Thyroid gland (tissue), 4 donors: ENCODE data around the gene MEOX1. TPM values are rescaled to one million over a fixed set of nuclear protein-coding genes. Genes with fewer than 3 reads are reported as not detected.

Source experiments
- DNase-seq, 2 donors: peaks; one replicate each; pipeline ENCODE4 v3.0.0-alpha.2; 2019
- H3K27ac ChIP-seq, 3 donors: fragments of 200-600 bp; sonication (generic); 1 replicate in 2 of 3; 2 replicates in 1 of 3; pipeline ENCODE4 v1.5.1; 2016 to 2019; ENCODE audit warnings: mild to moderate bottlenecking in 1 of 3, moderate library complexity in 1 of 3
- H3K27me3 ChIP-seq: fragments of 200-600 bp; sonication (generic); one replicate; pipeline ENCODE4 v1.5.1; 2019
- H3K36me3 ChIP-seq, 2 donors: fragments of 200-600 bp; sonication (generic); one replicate each; pipeline ENCODE4 v1.5.1; 2016 to 2019
- H3K4me1 ChIP-seq, 2 donors: fragments of 200-600 bp; sonication (generic); one replicate each; pipeline ENCODE4 v1.5.1; 2017 to 2019
- H3K4me3 ChIP-seq, 3 donors: fragments of 200-600 bp; sonication (generic); replicated peaks in 1 of 3; 1 replicate in 2 of 3; 2 replicates in 1 of 3; pipeline ENCODE4 v1.5.1; 2016; ENCODE audit warnings: mild to moderate bottlenecking in 1 of 3
- H3K9me3 ChIP-seq: fragments of 200-600 bp; sonication (generic); one replicate; pipeline ENCODE4 v1.5.1; 2017
- POLR2A ChIP-seq, 2 donors: fragments of 450-650 bp; IDR thresholded peaks; one replicate each; pipeline ENCODE4 v1.6.1; 2017; ENCODE audit warnings: antibody characterized with exemption in 2 of 2, mild to moderate bottlenecking in 2 of 2, moderate library complexity in 1 of 2
- WGBS, 2 donors: methylation state at CpG; one replicate each; pipeline ENCODE4 v1.1.5; 2017; 5-methylcytosine and 5-hydroxymethylcytosine counted together
- intact Hi-C: fragments of 100-400 bp; cut with DNase I; formaldehyde crosslinking; loops from one replicate; pipeline ENCODE4 v1.15.1; 2023
- total RNA-seq, 4 donors: library from RNA; depleted of rRNA; stranded (reverse); fragments of >200 nt; gene quantifications; one replicate each; pipeline ENCODE4 v1.2.3, GENCODE V29; 2016
- TF ChIP-seq, protein P1 (sequence below), 6 experiments: fragments of 200-600 bp in 3 of 6; fragments of 450-650 bp in 3 of 6; sonication (generic) in 3 of 6; IDR thresholded peaks; one replicate each; pipeline ENCODE4 v1.5.1; 2016 to 2019; ENCODE audit warnings: antibody characterized with exemption in 6 of 6, mild to moderate bottlenecking in 2 of 6, inconsistent platforms in 1 of 6, moderate library complexity in 1 of 6

Gene MEOX1
- total RNA-seq, 4 donors from 2014 or later, result 1.1 to 1.9 (median 1.4) TPM; not detected in 1

DNA sequence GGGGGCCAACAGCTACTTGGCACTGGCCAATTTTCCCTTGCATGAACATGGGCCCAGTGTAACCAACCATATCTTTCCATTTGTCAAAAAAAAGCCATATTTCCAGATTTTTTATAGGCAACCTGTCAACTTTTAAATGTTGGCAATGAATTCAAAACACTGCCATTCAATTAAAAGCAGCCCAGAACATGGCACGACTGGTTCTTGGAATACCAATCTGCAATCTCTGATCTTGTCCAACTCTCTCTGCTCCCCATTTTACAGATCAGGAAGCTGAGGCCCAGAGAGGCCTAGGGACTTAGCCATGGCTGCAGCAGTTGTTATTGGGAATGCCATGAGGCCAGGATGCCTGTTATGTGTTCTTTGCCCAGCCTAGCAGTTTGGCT is 8.9 kb upstream of the MEOX1 start:
- H3K27me3 ChIP-seq, result no peaks in the 10 kb centered on the region
- TF ChIP-seq POLR2A (IDR thresholded peaks at IDR 0.05), result no peak
- TF ChIP-seq, protein P1, sequence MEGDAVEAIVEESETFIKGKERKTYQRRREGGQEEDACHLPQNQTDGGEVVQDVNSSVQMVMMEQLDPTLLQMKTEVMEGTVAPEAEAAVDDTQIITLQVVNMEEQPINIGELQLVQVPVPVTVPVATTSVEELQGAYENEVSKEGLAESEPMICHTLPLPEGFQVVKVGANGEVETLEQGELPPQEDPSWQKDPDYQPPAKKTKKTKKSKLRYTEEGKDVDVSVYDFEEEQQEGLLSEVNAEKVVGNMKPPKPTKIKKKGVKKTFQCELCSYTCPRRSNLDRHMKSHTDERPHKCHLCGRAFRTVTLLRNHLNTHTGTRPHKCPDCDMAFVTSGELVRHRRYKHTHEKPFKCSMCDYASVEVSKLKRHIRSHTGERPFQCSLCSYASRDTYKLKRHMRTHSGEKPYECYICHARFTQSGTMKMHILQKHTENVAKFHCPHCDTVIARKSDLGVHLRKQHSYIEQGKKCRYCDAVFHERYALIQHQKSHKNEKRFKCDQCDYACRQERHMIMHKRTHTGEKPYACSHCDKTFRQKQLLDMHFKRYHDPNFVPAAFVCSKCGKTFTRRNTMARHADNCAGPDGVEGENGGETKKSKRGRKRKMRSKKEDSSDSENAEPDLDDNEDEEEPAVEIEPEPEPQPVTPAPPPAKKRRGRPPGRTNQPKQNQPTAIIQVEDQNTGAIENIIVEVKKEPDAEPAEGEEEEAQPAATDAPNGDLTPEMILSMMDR (IDR thresholded peaks at IDR 0.05), result no peak
- intact Hi-C loops, result no loop called here
- H3K4me1 ChIP-seq, result peaks cover 0 to 19% of the 10 kb centered on the region in 2 donors
- 75 to 95% methylated on average over 1 of the region's 1 CpG for WGBS, 2 donors
- no peak overlapping the region for H3K4me3 ChIP-seq
- no peak overlapping the region for H3K27ac ChIP-seq
- DNase-seq, result no peak
- H3K9me3 ChIP-seq, result no peaks in the 10 kb centered on the region
- H3K36me3 ChIP-seq, result no peaks in the 10 kb centered on the region

DNA sequence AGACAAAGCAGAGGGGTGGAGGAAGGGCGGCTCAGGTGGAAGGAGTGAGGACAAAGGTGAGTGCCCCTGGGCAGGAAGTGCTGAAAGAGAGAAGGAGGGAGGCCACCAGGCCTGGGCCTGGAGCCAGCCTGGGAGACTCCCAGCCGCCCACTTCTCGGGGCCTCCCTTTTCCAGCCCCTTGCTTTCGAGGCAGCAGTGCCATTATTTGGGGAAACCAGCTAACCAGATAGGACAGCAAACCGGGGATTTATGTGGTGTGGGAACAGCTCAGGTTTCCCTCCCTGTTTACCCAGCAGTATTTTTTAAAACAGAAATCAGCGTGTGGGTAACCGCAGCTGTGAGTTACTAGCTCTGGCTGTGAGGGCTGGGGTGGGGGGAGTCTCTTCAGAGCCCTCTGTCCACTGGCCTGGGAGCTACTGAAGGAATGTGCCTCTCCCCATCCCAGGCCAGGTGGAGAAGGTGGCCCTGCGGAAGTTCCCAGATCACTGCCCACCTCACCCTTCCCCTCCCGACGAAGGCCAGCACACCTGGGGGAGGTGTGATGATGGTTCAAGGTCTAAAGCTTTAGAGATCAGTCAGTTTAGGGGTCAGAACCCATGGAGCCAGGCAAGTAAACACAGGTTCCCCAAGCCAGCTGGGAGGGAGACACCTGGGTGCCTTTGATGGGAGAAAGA is 8.4 kb upstream of the MEOX1 start:
- intact Hi-C loops, result no loop called here
- TF ChIP-seq, protein P1 (IDR thresholded peaks at IDR 0.05), result no peak
- TF ChIP-seq POLR2A (IDR thresholded peaks at IDR 0.05), result no peak
- H3K27ac ChIP-seq, result no peak overlapping the region

DNA sequence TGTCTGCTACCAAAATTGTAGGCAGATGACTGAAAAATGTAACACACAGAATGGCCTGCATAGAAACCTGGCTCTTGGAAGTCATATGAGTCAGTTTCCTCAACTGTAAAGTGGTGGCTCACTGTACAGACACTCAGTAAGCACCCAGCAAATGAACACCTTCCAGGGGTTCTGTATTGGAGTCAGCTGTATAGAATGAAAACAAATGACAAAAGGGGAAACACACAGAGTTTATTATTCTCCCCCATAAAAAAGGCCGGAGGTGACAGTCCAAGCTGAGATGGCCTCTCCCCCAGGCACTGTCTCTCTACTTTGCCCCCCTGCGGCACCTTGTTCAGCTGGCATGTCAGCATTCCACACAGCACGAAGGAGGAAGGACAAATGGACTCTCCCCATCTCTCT is 6.2 kb upstream of the MEOX1 start:
- Histone ChIP-seq H3K27me3 (no peaks in the 10 kb centered on the region), H3K36me3 (no peaks in the 10 kb centered on the region), H3K9me3 (no peaks in the 10 kb centered on the region), H3K4me3 (no peak overlapping the region), H3K27ac (no peak overlapping the region), H3K4me1 (peaks cover 0 to 15% of the 10 kb centered on the region in 2 donors)
- 79 to 87% methylated on average over 3 of the region's 3 CpGs for WGBS, 2 donors
- TF ChIP-seq, protein P1 (IDR thresholded peaks at IDR 0.05), result no peak
- TF ChIP-seq POLR2A (IDR thresholded peaks at IDR 0.05), result no peak
- intact Hi-C loops, result no loop called here
- DNase-seq, result no peak

More for the DNA sequence above, 8.4 kb upstream of the MEOX1 start:
- H3K4me3 ChIP-seq, result no peak overlapping the region
- WGBS, 2 donors, result 53 to 77% methylated on average over 7 to 8 of the region's 10 CpGs
- no peaks in the 10 kb centered on the region for H3K27me3 ChIP-seq
- DNase-seq, result peak; percentile 28 to 38
- H3K4me1 ChIP-seq, result peaks cover 0 to 19% of the 10 kb centered on the region in 2 donors
- no peaks in the 10 kb centered on the region for H3K9me3 ChIP-seq
- H3K36me3 ChIP-seq, result no peaks in the 10 kb centered on the region

DNA sequence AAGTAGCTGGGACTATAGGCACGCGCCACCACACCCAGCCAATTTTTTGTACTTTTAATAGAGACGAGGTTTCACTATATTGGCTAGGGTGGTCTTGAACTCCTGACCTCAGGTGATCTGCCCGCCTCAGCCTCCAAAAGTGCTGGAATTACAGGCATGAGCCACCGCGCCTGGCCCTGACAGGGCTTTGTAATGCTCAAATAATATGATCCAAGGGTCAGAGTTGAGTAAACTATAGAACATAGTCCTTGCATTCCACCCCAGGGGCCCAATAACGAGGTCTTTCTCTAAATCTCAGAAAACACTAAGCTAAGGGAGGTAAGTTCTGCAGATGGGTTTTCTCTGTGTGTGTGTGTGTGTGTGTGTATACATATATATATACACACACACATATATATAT is 5.8 kb upstream of the MEOX1 start:
- intact Hi-C loops, result no loop called here
- 90 to 92% methylated on average over 7 of the region's 7 CpGs for whole genome bisulfite sequencing, 2 donors
- H3K4me3 ChIP-seq, result no peak overlapping the region
- H3K27ac ChIP-seq, result no peak overlapping the region
- H3K4me1 ChIP-seq, result peaks cover 4 to 15% of the 10 kb centered on the region in 2 donors
- H3K36me3 ChIP-seq, result no peaks in the 10 kb centered on the region
- no peak for TF ChIP-seq POLR2A (IDR thresholded peaks at IDR 0.05)
- TF ChIP-seq, protein P1 (IDR thresholded peaks at IDR 0.05), result no peak
- H3K27me3 ChIP-seq, result no peaks in the 10 kb centered on the region
- no peak for DNase-seq
- no peaks in the 10 kb centered on the region for H3K9me3 ChIP-seq

DNA sequence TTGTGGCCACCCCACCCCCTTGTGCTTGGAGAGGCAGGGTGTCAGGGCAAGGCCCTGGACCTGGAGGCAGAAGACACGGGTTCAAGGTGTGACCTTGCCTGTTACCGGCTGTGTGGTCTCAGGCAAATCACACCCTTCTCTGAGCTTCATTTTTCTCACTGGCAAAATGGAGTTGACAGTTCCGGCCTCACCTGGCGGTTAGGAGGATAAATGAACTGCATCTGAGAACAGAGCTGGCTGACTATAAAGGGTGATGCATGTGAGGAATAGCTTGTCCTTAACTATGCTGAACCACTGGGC is 4.2 kb upstream of the MEOX1 start:
- no peaks in the 10 kb centered on the region for H3K9me3 ChIP-seq
- H3K4me1 ChIP-seq, result peaks cover 5 to 12% of the 10 kb centered on the region in 2 donors
- no peak overlapping the region for H3K27ac ChIP-seq
- TF ChIP-seq, protein P1 (IDR thresholded peaks at IDR 0.05), result no peak
- TF ChIP-seq POLR2A (IDR thresholded peaks at IDR 0.05), result no peak
- no peaks in the 10 kb centered on the region for H3K36me3 ChIP-seq
- no peak for DNase-seq
- intact Hi-C loops, result no loop called here
- H3K27me3 ChIP-seq, result no peaks in the 10 kb centered on the region
- H3K4me3 ChIP-seq, result no peak overlapping the region
- 81 to 89% methylated on average over 2 to 4 of the region's 4 CpGs for WGBS, 2 donors
